ENCODE measurements around the gene TGFBR2.

The TGFBR2 gene

DNA sequence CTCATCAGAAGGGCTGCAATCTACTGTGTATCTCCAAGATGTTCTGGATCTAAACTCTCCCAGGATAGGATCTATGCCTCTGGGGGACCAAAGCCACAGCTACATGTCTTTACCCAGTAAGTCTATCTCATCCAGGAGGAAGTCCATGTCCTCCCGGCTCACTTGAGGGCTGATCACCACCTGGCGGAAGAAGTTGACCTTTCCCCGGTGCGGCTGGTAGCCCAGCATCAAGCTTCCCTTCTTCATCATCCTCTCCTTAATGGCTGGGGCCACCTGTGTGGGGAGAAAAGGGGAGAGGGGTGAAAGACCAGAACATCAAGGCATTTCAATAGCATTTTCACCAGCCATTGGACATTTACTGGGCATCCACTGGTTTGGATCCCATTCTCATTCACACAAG lies 121.7 kb downstream of the TGFBR2 start:
- no peak for DNase-seq

DNA sequence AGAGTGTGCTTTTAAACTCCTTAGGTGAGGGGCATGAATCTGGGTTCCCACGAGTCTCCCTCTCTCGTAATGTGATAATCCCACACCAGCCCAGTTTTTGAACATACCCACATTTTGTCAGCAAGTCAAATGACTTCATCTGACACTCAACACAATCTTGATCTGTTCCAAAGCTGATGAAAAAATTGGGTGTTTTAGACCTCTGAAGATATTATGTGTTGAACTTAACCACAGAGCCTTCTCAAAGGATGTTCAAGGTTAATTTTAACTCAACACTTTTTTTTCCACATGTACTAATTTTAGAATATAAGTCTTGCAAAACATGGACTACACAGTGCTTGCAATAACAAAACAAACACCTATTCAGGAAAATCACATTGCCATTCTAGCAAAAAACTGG lies 123.1 kb downstream of the TGFBR2 start:
- DNase-seq, result no peak

DNA sequence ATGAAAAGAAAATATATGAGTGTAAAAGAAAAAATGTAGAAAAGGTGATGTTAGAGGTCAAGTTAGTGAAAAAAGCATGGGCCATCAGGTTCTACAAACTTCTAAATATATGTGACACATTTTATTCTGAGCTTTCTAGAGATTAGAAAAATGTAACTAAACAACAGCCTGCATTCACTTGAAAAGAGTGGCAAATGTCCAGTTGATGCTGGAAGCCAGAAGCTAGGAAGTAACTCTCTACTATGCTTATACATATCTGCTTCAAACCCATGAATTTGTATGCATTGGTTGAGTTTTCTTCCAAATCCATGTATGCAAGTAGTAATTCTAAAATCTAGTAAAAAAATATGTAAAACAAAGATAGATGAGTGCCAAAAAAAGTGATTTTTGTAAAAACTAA lies 123.5 kb downstream of the TGFBR2 start:
- no peak for DNase-seq

DNA sequence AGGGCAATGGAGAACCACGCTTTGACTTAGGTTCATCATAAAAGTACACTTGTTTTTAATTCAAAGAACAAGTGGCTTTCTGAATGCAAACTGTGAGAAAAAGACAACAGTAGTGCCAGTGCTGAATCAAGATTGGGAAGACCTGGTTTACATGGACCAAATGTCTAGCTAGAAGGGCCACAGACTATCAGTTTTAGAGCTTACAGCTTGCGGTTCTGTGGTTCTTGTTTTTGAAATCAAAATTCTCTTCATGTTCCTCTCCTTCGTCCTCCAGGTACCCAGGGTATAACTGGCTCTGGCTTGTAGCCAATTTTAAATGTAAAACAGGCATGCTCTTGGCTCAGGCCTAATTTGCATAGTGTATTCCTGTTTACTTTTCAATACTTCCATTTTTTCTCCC lies 124.6 kb downstream of the TGFBR2 start:
- DNase-seq, result no peak

DNA sequence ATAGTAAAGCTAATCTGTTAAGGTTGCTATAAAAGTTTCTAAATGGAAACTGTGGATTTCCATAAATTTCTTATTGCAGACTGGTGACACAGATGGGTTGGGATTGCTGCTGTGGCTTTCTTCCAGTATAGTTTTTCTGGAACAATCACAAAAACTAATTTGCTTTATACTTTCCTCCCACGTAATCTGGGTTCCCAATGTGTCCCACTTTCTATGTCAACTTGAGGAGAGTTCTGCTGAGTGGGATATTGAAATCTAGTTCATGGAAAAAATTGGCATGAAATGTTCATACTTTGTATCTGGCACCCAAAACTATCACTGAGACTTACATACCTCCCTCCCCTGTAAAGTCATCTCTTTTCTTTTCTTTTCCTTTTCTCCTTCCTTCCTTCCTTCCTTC lies 126.8 kb downstream of the TGFBR2 start:
- DNase-seq, result no peak

DNA sequence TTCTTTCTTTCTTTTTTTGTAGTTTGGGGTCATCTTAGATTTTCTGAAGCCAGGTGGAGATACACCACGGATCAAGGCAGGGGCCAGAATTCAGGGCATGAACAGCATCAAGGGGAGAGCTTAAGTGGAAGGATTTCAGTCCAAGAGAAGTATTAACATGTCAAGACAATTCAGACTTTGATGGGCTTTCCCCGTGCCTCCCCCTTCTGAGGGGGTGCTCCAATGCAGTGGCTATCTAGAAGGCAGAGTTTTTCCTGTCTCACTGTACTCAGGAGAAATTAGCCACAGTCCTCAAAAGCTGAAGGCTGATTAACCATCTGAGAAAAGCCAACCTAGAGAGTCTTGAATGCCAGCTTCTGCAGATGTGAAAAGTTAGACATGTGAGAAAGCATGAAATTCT lies 127.3 kb downstream of the TGFBR2 start:
- no peak for DNase-seq

DNA sequence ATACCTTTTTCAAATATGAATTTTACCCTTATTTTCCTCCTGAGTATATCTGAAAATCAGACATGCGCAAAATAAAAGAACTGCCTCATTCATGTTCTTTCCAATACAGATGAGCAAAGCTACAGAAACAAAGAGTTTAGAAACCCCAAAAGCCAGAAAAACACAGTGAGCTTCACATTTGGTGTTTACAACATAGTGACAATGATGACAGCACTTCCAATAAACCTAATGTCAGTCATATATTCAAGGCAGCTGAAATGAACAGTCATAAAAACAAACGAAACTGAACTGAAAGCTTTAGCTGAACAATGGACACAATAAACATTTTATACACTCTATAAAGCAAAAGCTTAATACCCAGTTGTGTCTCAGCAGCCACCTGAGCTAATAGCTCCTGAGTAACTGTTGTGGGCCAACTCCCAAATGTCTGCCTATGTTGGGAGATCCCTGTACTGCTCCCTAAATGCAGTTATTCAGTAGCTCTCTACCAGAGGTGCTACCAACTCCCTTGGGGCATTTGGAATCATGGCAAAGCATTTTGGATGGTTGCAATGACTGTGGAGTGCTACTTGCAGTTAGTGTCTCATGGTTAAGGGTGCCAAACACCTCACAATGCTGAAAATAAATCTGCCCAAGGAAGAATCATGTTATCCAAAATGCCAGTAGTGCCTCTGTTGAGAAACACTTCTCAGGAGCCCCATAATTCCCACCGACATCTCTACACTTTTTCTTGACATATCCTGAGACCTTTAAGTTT lies 131.5 kb downstream of the TGFBR2 start:
- no peak for DNase-seq

DNA sequence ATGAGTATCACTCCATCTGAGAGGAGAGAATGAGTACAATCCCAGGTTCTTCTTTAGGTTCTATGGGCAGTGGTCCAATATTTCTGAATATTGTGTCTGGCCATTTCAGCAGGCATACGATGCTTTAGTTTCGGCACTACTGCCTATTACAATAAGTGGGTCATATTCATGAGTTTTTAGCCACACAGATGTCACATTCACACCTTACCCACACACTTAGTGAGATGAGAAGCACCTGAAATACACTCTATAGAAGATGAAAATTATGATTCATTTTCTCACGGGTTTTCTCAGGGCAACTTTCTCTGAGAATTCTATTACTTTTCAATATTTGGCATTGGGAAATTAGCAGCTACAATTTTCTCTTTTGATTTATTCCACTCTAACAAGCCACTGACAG lies 132.2 kb downstream of the TGFBR2 start:
- DNase-seq, result no peak

DNA sequence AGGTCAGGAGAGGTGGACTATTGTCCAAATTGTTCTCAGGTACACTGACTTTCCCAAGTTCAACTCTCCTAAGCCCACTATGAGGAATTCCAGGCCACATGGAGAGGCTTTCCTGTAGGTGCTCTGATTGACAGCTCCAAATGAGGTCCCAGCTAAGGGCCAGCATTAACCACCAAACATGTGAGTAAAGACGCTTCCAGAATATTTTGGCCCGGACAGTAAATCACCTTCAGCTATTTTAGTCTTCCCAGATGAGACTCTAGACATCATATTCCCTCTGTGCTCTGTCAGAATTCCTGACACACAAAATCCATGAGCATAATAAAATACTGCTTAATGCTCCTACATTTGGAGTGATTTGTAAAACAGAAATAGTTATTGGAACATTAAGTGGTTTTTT lies 135.5 kb downstream of the TGFBR2 start:
- DNase-seq, result no peak

DNA sequence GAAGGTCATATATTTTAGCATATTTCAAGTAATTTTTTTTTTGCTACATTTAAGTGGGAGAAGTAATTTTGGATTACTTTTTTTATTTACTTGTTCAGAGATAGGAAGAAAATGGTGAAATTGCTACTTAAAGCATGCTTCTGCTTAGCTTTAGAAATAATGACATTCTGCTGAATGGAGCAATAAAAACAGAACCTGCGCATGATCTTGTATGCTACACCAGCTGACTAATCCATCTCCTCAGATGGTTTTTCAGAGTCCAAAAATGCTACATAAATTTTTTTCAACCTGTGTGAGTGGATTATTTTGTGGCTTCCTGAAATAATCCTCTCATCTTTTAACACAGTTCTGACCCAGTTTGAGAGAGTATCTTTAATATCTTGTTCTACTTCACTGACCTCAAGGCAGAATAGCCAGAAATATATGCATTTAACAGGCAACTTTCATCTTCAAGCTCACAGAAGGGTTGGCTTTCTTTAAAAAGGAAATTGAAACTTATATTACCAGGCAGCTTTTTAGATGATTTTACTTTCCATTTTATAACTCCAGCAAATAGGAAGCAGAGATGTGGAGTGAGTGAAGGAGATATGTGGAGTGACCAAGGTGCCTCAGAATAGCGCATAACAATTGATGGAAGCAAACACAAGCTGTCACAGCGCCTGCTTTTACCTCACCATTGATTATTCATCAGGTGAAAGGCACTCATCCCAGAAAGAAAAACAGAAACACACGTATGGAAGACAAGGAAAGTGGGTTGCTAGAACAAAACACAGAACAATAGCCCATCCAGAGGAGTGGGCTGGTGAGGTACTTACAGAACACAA lies 136.6 kb downstream of the TGFBR2 start:
- peak; percentile 50 for DNase-seq
